Neutrophil (primary cell): ENCODE results near the gene RSRC1.

Experiments used
- H3K27ac ChIP-seq: fragments of 200-600 bp; sonication (generic); 2 replicates; pipeline ENCODE4 v1.5.1; 2016; ENCODE audit warnings: mild to moderate bottlenecking, moderate library complexity
- H3K27me3 ChIP-seq: fragments of 200-600 bp; sonication (generic); 2 replicates; pipeline ENCODE4 v1.6.0; 2016; ENCODE audit warnings: mild to moderate bottlenecking
- H3K36me3 ChIP-seq: fragments of 200-600 bp; sonication (generic); 2 replicates; pipeline ENCODE4 v1.5.1; 2017
- H3K4me1 ChIP-seq, 2 experiments: fragments of 200-600 bp in 1 of 2; sonication (generic) in 1 of 2; 1 replicate in 1 of 2; 2 replicates in 1 of 2; pipeline versions ENCODE4 v1.5.1 to v1.6.1; 2013 to 2016; ENCODE audit warnings: low read depth in 1 of 2, low read length in 1 of 2, mild to moderate bottlenecking in 1 of 2, moderate library complexity in 1 of 2; ENCODE audit not compliant: control insufficient read depth in 1 of 2, insufficient read depth in 1 of 2
- H3K4me3 ChIP-seq, 2 experiments: fragments of 200-600 bp in 1 of 2; sonication (generic) in 1 of 2; 1 replicate in 1 of 2; 2 replicates in 1 of 2; pipeline ENCODE4 v1.5.1; 2013 to 2016; ENCODE audit warnings: low read depth in 1 of 2, low read length in 1 of 2, mild to moderate bottlenecking in 1 of 2, moderate library complexity in 1 of 2
- H3K9me3 ChIP-seq: fragments of 200-600 bp; sonication (generic); 2 replicates; pipeline ENCODE4 v1.5.1; 2016
- TF ChIP-seq, protein P1 (sequence below): fragments of 200-600 bp; sonication (generic); IDR thresholded peaks from 2 replicates; pipeline ENCODE4 v1.5.1; 2016; ENCODE audit warnings: antibody characterized with exemption

RSRC1 gene

GRCh38 chr3:158085358-158085757 lies 24.5 kb upstream of the RSRC1 start:
- Histone ChIP-seq H3K27me3 (peaks cover 96% of the 10 kb centered on the region), H3K4me3 (no peak overlapping the region), H3K36me3 (no peaks in the 10 kb centered on the region), H3K4me1 (no peaks in the 10 kb centered on the region), H3K9me3 (no peaks in the 10 kb centered on the region), H3K27ac (no peak overlapping the region)
- TF ChIP-seq, protein P1, sequence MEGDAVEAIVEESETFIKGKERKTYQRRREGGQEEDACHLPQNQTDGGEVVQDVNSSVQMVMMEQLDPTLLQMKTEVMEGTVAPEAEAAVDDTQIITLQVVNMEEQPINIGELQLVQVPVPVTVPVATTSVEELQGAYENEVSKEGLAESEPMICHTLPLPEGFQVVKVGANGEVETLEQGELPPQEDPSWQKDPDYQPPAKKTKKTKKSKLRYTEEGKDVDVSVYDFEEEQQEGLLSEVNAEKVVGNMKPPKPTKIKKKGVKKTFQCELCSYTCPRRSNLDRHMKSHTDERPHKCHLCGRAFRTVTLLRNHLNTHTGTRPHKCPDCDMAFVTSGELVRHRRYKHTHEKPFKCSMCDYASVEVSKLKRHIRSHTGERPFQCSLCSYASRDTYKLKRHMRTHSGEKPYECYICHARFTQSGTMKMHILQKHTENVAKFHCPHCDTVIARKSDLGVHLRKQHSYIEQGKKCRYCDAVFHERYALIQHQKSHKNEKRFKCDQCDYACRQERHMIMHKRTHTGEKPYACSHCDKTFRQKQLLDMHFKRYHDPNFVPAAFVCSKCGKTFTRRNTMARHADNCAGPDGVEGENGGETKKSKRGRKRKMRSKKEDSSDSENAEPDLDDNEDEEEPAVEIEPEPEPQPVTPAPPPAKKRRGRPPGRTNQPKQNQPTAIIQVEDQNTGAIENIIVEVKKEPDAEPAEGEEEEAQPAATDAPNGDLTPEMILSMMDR: no peak

DNA sequence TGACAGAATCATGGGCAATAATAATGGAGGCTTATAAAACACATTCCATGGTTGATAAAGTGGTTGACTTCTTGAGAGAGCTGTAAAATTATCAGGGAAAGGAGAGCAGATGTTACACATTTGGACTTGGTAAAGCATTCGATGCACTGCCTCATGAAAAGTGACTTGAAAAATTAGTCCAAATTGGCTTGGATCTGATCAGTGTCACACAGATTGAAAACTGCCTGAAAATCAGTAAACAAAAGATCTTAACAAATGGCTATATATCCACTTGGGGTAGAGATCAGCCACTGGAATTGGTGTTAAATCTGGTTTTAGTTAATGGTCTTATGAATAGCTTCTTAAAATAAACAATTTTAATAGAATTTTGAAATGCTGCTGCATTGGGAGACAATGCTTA lies 24.0 kb upstream of the RSRC1 start:
- no peaks in the 10 kb centered on the region for H3K9me3 ChIP-seq
- H3K27me3 ChIP-seq: peaks cover 98% of the 10 kb centered on the region
- no peak overlapping the region for H3K27ac ChIP-seq
- H3K4me3 ChIP-seq: no peak overlapping the region
- no peaks in the 10 kb centered on the region for H3K36me3 ChIP-seq
- H3K4me1 ChIP-seq: no peaks in the 10 kb centered on the region
- TF ChIP-seq, protein P1: no peak

DNA sequence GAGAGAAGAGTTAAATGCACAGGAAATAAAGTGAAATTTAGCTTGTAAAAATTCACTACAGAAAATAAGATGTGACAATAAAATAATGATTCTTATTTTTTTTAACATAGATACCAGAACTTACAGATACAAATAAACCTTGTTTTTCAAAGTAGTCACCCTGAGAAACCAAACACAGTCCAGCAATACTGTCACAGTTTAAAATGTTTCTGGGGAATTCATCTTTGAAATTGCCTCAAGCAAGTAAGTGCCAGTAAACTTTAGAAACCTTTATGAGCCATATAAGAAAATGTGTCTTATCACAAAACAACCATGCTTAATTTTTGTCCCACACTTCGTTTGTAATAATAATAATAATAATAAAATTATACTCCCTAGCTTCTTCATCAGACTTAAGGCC lies 23.5 kb upstream of the RSRC1 start:
- TF ChIP-seq, protein P1: no peak
- Histone ChIP-seq H3K27ac (no peak overlapping the region), H3K4me1 (no peaks in the 10 kb centered on the region), H3K4me3 (no peak overlapping the region), H3K36me3 (no peaks in the 10 kb centered on the region), H3K27me3 (peaks cover 98% of the 10 kb centered on the region), H3K9me3 (no peaks in the 10 kb centered on the region)

GRCh38 chr3:158086776-158087175 lies 23.1 kb upstream of the RSRC1 start:
- TF ChIP-seq, protein P1: no peak
- Histone ChIP-seq H3K9me3 (no peaks in the 10 kb centered on the region), H3K27me3 (peaks cover 99% of the 10 kb centered on the region), H3K36me3 (no peaks in the 10 kb centered on the region), H3K4me3 (no peak overlapping the region), H3K27ac (no peak overlapping the region), H3K4me1 (no peaks in the 10 kb centered on the region)

DNA sequence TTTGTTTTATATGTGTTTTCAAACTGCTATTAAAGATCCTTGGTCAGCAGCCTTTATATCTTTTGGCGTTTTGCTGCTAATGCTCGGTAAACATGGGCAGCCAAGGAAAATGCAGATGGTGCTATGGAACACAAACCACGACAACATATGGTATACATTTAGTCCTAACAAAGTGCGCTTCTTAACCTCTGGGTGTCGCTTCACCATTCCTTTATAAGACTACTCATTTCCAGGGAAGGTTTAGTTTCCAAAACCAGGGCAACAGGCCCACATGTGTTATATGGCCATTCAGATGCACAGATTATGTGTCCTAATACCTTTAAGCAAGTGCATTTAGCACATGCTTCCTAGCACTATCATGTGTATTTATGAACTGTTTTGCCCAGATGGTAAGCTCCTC lies 18.4 kb upstream of the RSRC1 start:
- Histone ChIP-seq H3K4me1 (peaks cover 16 to 19% of the 10 kb centered on the region in 2 experiments), H3K27me3 (peaks cover 100% of the 10 kb centered on the region), H3K9me3 (no peaks in the 10 kb centered on the region), H3K4me3 (no peak overlapping the region), H3K36me3 (no peaks in the 10 kb centered on the region), H3K27ac (no peak overlapping the region)
- TF ChIP-seq, protein P1: no peak

DNA sequence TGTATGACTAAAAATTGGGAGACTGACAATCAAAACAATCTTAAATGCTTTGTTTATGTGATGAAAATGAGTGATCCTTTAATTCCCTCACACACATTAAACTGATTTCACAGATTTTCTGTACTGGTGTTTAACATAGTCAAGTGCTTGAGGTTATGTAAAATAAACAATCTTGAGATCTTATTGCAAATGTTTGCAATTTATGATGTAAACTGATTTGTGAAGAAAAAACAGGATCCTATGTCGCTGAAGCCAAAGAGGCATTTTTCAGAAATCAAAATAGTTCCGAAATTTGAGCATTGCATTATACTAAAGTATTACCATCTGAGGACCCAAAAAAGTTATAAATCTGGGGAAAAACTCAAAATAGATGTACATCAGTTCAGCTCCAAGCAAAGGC lies 16.4 kb upstream of the RSRC1 start:
- peaks cover 95% of the 10 kb centered on the region for H3K27me3 ChIP-seq
- no peaks in the 10 kb centered on the region for H3K36me3 ChIP-seq
- H3K9me3 ChIP-seq: no peaks in the 10 kb centered on the region
- no peak overlapping the region for H3K4me3 ChIP-seq
- H3K27ac ChIP-seq: no peak overlapping the region
- peaks cover 22 to 30% of the 10 kb centered on the region in 2 experiments for H3K4me1 ChIP-seq
- TF ChIP-seq, protein P1: no peak
